Measurements from ENCODE around the gene VPS41. TPM values are rescaled to one million over a fixed set of nuclear protein-coding genes. Genes with fewer than 3 reads are reported as not detected.

The VPS41 gene
- total and polyA plus RNA-seq, 4 donors = 9.2 to 24.1 (median 16.1) TPM

GRCh38 chr7:38907066-38907465 is 1.9 kb downstream of the VPS41 start:
- peaks cover 0 to 8% (median 5%) of the 10 kb centered on the region in 4 donors for H3K4me1 ChIP-seq (ENCODE audit: control insufficient read depth in 4 of 4, insufficient read depth in 4 of 4, low read length in 3 of 4)
- WGBS = 87% methylated on average over 3 of the region's 3 CpGs
- H3K36me3 ChIP-seq (ENCODE audit: control insufficient read depth in 4 of 4, insufficient read depth in 3 of 4, low read depth in 1 of 4, low read length in 3 of 4) = no peaks in the 10 kb centered on the region
- TF ChIP-seq JUND (IDR thresholded peaks at IDR 0.05) (no peak), NR2F2 (IDR thresholded peaks at IDR 0.05) (no peak), FOXA2 (IDR thresholded peaks at IDR 0.05) (no peak), RXRA (IDR thresholded peaks at IDR 0.05) (no peak), HNF4G (IDR thresholded peaks at IDR 0.05) (no peak), SP1 (IDR thresholded peaks at IDR 0.05) (no peak), HNF4A (conservative IDR thresholded peaks at IDR 0.05) (no peak), FOXA1 (IDR thresholded peaks at IDR 0.05) (no peak), GABPA (IDR thresholded peaks at IDR 0.05 in 1 of 2, conservative IDR thresholded peaks at IDR 0.05 in 1 of 2) (no peak), EGR1 (IDR thresholded peaks at IDR 0.05; ENCODE audit: low read depth in 2 of 2) (no peak), YY1 (IDR thresholded peaks at IDR 0.05) (no peak), TAF1 (conservative IDR thresholded peaks at IDR 0.05) (no peak), RAD21 (IDR thresholded peaks at IDR 0.05) (no peak)
- TF ChIP-seq, protein P1, sequence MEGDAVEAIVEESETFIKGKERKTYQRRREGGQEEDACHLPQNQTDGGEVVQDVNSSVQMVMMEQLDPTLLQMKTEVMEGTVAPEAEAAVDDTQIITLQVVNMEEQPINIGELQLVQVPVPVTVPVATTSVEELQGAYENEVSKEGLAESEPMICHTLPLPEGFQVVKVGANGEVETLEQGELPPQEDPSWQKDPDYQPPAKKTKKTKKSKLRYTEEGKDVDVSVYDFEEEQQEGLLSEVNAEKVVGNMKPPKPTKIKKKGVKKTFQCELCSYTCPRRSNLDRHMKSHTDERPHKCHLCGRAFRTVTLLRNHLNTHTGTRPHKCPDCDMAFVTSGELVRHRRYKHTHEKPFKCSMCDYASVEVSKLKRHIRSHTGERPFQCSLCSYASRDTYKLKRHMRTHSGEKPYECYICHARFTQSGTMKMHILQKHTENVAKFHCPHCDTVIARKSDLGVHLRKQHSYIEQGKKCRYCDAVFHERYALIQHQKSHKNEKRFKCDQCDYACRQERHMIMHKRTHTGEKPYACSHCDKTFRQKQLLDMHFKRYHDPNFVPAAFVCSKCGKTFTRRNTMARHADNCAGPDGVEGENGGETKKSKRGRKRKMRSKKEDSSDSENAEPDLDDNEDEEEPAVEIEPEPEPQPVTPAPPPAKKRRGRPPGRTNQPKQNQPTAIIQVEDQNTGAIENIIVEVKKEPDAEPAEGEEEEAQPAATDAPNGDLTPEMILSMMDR (IDR thresholded peaks at IDR 0.05; ENCODE audit: low read depth, low read length, missing input control) = no peak
- TF ChIP-seq, protein P2, sequence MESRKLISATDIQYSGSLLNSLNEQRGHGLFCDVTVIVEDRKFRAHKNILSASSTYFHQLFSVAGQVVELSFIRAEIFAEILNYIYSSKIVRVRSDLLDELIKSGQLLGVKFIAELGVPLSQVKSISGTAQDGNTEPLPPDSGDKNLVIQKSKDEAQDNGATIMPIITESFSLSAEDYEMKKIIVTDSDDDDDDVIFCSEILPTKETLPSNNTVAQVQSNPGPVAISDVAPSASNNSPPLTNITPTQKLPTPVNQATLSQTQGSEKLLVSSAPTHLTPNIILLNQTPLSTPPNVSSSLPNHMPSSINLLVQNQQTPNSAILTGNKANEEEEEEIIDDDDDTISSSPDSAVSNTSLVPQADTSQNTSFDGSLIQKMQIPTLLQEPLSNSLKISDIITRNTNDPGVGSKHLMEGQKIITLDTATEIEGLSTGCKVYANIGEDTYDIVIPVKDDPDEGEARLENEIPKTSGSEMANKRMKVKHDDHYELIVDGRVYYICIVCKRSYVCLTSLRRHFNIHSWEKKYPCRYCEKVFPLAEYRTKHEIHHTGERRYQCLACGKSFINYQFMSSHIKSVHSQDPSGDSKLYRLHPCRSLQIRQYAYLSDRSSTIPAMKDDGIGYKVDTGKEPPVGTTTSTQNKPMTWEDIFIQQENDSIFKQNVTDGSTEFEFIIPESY (IDR thresholded peaks at IDR 0.05) = no peak
- TF ChIP-seq, protein P3, sequence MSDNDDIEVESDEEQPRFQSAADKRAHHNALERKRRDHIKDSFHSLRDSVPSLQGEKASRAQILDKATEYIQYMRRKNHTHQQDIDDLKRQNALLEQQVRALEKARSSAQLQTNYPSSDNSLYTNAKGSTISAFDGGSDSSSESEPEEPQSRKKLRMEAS (IDR thresholded peaks at IDR 0.05) = no peak
- TF ChIP-seq, protein P4, sequence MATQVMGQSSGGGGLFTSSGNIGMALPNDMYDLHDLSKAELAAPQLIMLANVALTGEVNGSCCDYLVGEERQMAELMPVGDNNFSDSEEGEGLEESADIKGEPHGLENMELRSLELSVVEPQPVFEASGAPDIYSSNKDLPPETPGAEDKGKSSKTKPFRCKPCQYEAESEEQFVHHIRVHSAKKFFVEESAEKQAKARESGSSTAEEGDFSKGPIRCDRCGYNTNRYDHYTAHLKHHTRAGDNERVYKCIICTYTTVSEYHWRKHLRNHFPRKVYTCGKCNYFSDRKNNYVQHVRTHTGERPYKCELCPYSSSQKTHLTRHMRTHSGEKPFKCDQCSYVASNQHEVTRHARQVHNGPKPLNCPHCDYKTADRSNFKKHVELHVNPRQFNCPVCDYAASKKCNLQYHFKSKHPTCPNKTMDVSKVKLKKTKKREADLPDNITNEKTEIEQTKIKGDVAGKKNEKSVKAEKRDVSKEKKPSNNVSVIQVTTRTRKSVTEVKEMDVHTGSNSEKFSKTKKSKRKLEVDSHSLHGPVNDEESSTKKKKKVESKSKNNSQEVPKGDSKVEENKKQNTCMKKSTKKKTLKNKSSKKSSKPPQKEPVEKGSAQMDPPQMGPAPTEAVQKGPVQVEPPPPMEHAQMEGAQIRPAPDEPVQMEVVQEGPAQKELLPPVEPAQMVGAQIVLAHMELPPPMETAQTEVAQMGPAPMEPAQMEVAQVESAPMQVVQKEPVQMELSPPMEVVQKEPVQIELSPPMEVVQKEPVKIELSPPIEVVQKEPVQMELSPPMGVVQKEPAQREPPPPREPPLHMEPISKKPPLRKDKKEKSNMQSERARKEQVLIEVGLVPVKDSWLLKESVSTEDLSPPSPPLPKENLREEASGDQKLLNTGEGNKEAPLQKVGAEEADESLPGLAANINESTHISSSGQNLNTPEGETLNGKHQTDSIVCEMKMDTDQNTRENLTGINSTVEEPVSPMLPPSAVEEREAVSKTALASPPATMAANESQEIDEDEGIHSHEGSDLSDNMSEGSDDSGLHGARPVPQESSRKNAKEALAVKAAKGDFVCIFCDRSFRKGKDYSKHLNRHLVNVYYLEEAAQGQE (IDR thresholded peaks at IDR 0.05) = no peak
- TF ChIP-seq, protein P5, sequence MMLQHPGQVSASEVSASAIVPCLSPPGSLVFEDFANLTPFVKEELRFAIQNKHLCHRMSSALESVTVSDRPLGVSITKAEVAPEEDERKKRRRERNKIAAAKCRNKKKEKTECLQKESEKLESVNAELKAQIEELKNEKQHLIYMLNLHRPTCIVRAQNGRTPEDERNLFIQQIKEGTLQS (IDR thresholded peaks at IDR 0.05) = no peak
- H3K27ac ChIP-seq (ENCODE audit: low read depth in 1 of 2, low read length in 2 of 2) = no peak overlapping the region
- no peak overlapping the region for H3K4me3 ChIP-seq (ENCODE audit: low read depth in 1 of 3, low read length in 3 of 3)
- no peak for DNase-seq (ENCODE audit: low spot score)
- H3K9ac ChIP-seq (ENCODE audit: low read depth in 1 of 2, low read length in 2 of 2) = no peak overlapping the region
- H3K9me3 ChIP-seq (ENCODE audit: control insufficient read depth in 4 of 4, low read length in 3 of 4) = no peaks in the 10 kb centered on the region
- H3K27me3 ChIP-seq (ENCODE audit: control insufficient read depth in 4 of 4, insufficient read depth in 4 of 4, low read length in 3 of 4) = no peaks in the 10 kb centered on the region

Measured in liver (tissue), 9 donors.